HepG2 (cell line): Measurements from ENCODE around the gene PPP1R16B. TPM values are rescaled to one million over a fixed set of nuclear protein-coding genes. Genes with fewer than 3 reads are reported as not detected.
A peak's percentile ranks its signal among the peaks of the same experiment; 100 is the strongest.

Experiments used
- GTF2F1 ChIP-seq: fragments of 150-350 bp; IDR thresholded peaks from 2 replicates; pipeline ENCODE4 v1.6.1; 2014; ENCODE audit warnings: low read length
- NCOA5 ChIP-seq: sonication (generic); formaldehyde crosslinking; IDR thresholded peaks from 2 replicates; pipeline ENCODE4 v1.4.0; 2020; ENCODE audit warnings: missing genetic modification reagents
- NONO ChIP-seq, 2 experiments: fragments of 450-650 bp in 1 of 2; sonication (generic) in 1 of 2; formaldehyde crosslinking in 1 of 2; IDR thresholded peaks in 1 of 2; conservative IDR thresholded peaks in 1 of 2; 2 replicates each; pipeline versions ENCODE4 v1.6.1 to v1.8.0; 2017 to 2022; ENCODE audit warnings: mild to moderate bottlenecking in 1 of 2, missing genetic modification reagents in 1 of 2, moderate library complexity in 1 of 2
- PLRG1 ChIP-seq: fragments of 450-650 bp; conservative IDR thresholded peaks from 2 replicates; pipeline ENCODE4 v1.6.1; 2016
- SP5 ChIP-seq: IDR thresholded peaks from 2 replicates; pipeline ENCODE4 v1.6.1; 2016; ENCODE audit warnings: low read depth, borderline replicate concordance
- STAG1 ChIP-seq: sonication (generic); formaldehyde crosslinking; IDR thresholded peaks from 2 replicates; pipeline ENCODE4 v1.4.0; 2020; ENCODE audit warnings: missing genetic modification reagents
- ZNF605 ChIP-seq: sonication (generic); formaldehyde crosslinking; IDR thresholded peaks from 2 replicates; pipeline ENCODE4 v1.8.0; 2022; ENCODE audit warnings: mild to moderate bottlenecking, missing genetic modification reagents
- ZNF670 ChIP-seq: sonication (generic); formaldehyde crosslinking; IDR thresholded peaks from 2 replicates; pipeline ENCODE4 v1.8.0; 2022; ENCODE audit warnings: mild to moderate bottlenecking, missing genetic modification reagents, borderline replicate concordance
- ZNF703 ChIP-seq: sonication (generic); formaldehyde crosslinking; IDR thresholded peaks from 2 replicates; pipeline ENCODE4 v1.5.1; 2020; ENCODE audit warnings: missing genetic modification reagents, mild to moderate bottlenecking, moderate library complexity, borderline replicate concordance
- ZNF773 ChIP-seq: sonication (generic); formaldehyde crosslinking; IDR thresholded peaks from 2 replicates; pipeline ENCODE4 v1.4.0; 2020; ENCODE audit warnings: missing genetic modification reagents, borderline replicate concordance
- polyA plus RNA-seq, 8 experiments: library from polyadenylated mRNA; depleted of rRNA in 3 of 8; stranded (reverse) in 7 of 8; unstranded in 1 of 8; fragments of >200 nt; fragmentation: Illumina TruSeq in 4 of 8; extraction: Trizol in 4 of 8; gene quantifications; 2 replicates each; pipeline versions ENCODE4 v1.2.1 to v1.2.3, GENCODE V29; 2011 to 2016; ENCODE audit warnings: low read depth in 4 of 8, missing spikeins in 1 of 8, mixed read lengths in 1 of 8; ENCODE audit not compliant: insufficient read depth in 1 of 8
- total RNA-seq, 5 experiments: library from RNA; depleted of rRNA; stranded (reverse); fragments of >200 nt; fragmentation: Illumina TruSeq; extraction: Trizol; gene quantifications; 2 replicates each; pipeline ENCODE4 v1.2.3, GENCODE V29; 2016; ENCODE audit warnings: low read depth in 1 of 5
- TF ChIP-seq, protein P1 (sequence below): fragments of 450-650 bp; IDR thresholded peaks from 2 replicates; pipeline ENCODE4 v1.6.1; 2017; ENCODE audit warnings: mild to moderate bottlenecking
- TF ChIP-seq, protein P2 (sequence below): sonication (generic); formaldehyde crosslinking; IDR thresholded peaks from 2 replicates; pipeline ENCODE4 v1.4.0; 2020; ENCODE audit warnings: missing genetic modification reagents
- TF ChIP-seq, protein P3 (sequence below): sonication (generic); formaldehyde crosslinking; IDR thresholded peaks from 2 replicates; pipeline ENCODE4 v1.5.0; 2020; ENCODE audit warnings: missing genetic modification reagents, mild to moderate bottlenecking, borderline replicate concordance
- TF ChIP-seq, protein P4 (sequence below): sonication (generic); formaldehyde crosslinking; IDR thresholded peaks from 2 replicates; pipeline ENCODE4 v1.5.0; 2020; ENCODE audit warnings: mild to moderate bottlenecking, missing genetic modification reagents
- TF ChIP-seq, protein P5 (sequence below): sonication (generic); formaldehyde crosslinking; IDR thresholded peaks from 2 replicates; pipeline ENCODE4 v1.4.0; 2020; ENCODE audit warnings: low read depth, mild to moderate bottlenecking, missing genetic modification reagents

Gene PPP1R16B
- total and polyA plus RNA-seq, 2 of the 13 experiments (the other 11 are each of a cell fraction or from before 2014, with no cell fraction given) = 0.02 to 0.11 TPM

DNA sequence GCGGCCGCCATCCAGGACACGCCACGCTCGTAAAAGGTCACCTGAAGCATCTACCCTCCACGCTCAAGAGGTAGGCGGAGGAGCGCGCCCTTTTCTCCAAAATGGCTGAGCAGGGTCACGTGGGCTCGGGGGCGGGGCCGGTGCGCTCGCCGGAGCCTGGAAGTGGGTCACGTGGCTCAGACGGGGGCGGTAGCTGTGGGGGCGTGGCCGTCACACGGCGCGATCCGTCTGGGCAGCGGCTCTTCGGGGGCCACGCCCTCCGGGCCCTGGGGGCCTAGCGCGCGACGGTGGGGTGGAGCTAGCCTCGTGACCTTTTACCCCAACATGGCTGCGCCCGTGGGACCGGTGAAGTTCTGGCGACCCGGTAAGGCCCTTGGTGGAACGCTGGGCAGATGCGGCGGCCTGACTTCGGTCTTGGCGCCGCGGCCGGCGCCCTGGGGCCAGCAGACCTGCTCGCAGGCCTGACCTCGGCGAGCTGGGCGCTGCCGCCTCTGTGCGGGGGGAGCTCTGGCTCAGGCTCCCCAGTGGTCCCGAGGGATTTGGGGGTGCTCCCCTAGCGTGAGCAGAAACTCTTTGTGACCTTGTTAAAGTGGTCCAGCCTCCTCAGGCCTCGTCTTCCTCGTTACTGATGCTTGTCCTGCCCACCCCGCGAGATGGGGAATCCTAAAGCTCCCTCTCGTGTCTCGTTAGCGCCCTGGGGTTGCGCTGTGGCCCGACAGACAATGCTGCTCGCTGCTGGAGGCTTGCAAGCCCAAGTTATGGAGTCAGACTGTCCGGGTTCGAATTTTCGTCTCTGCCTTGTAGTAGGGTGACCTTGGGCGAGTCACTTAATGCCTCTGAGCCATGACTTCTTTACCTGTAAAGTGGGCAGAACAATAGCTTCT is 156.8 kb downstream of the PPP1R16B start, which contains the start of gene DHX35 (continued):
- TF ChIP-seq PLRG1 (no peak), STAG1 (CRISPR knock-in tag) (peak; percentile 64), ZNF605 (CRISPR knock-in tag) (peak; percentile 99), GTF2F1 (no peak; the same call in 1 of the 2 replicates), ZNF670 (CRISPR knock-in tag) (0 out of 2 replicates have a peak, but pooled peaks have one; percentile 20), NCOA5 (CRISPR knock-in tag) (no peak), NONO (IDR thresholded peaks at IDR 0.05) (no peak), NONO (CRISPR knock-in tag; conservative IDR thresholded peaks at IDR 0.05) (peak; percentile 68), ZNF703 (CRISPR knock-in tag) (peak; percentile 88), ZNF773 (no peak), SP5 (CRISPR knock-in tag) (peak; percentile 96)
- TF ChIP-seq, protein P1, sequence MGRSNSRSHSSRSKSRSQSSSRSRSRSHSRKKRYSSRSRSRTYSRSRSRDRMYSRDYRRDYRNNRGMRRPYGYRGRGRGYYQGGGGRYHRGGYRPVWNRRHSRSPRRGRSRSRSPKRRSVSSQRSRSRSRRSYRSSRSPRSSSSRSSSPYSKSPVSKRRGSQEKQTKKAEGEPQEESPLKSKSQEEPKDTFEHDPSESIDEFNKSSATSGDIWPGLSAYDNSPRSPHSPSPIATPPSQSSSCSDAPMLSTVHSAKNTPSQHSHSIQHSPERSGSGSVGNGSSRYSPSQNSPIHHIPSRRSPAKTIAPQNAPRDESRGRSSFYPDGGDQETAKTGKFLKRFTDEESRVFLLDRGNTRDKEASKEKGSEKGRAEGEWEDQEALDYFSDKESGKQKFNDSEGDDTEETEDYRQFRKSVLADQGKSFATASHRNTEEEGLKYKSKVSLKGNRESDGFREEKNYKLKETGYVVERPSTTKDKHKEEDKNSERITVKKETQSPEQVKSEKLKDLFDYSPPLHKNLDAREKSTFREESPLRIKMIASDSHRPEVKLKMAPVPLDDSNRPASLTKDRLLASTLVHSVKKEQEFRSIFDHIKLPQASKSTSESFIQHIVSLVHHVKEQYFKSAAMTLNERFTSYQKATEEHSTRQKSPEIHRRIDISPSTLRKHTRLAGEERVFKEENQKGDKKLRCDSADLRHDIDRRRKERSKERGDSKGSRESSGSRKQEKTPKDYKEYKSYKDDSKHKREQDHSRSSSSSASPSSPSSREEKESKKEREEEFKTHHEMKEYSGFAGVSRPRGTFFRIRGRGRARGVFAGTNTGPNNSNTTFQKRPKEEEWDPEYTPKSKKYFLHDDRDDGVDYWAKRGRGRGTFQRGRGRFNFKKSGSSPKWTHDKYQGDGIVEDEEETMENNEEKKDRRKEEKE = no peak
- TF ChIP-seq, protein P2, sequence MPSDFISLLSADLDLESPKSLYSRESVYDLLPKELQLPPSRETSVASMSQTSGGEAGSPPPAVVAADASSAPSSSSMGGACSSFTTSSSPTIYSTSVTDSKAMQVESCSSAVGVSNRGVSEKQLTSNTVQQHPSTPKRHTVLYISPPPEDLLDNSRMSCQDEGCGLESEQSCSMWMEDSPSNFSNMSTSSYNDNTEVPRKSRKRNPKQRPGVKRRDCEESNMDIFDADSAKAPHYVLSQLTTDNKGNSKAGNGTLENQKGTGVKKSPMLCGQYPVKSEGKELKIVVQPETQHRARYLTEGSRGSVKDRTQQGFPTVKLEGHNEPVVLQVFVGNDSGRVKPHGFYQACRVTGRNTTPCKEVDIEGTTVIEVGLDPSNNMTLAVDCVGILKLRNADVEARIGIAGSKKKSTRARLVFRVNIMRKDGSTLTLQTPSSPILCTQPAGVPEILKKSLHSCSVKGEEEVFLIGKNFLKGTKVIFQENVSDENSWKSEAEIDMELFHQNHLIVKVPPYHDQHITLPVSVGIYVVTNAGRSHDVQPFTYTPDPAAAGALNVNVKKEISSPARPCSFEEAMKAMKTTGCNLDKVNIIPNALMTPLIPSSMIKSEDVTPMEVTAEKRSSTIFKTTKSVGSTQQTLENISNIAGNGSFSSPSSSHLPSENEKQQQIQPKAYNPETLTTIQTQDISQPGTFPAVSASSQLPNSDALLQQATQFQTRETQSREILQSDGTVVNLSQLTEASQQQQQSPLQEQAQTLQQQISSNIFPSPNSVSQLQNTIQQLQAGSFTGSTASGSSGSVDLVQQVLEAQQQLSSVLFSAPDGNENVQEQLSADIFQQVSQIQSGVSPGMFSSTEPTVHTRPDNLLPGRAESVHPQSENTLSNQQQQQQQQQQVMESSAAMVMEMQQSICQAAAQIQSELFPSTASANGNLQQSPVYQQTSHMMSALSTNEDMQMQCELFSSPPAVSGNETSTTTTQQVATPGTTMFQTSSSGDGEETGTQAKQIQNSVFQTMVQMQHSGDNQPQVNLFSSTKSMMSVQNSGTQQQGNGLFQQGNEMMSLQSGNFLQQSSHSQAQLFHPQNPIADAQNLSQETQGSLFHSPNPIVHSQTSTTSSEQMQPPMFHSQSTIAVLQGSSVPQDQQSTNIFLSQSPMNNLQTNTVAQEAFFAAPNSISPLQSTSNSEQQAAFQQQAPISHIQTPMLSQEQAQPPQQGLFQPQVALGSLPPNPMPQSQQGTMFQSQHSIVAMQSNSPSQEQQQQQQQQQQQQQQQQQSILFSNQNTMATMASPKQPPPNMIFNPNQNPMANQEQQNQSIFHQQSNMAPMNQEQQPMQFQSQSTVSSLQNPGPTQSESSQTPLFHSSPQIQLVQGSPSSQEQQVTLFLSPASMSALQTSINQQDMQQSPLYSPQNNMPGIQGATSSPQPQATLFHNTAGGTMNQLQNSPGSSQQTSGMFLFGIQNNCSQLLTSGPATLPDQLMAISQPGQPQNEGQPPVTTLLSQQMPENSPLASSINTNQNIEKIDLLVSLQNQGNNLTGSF (CRISPR knock-in tag) = peak; percentile 23; the same call in 1 of the 2 replicates
- TF ChIP-seq, protein P3, sequence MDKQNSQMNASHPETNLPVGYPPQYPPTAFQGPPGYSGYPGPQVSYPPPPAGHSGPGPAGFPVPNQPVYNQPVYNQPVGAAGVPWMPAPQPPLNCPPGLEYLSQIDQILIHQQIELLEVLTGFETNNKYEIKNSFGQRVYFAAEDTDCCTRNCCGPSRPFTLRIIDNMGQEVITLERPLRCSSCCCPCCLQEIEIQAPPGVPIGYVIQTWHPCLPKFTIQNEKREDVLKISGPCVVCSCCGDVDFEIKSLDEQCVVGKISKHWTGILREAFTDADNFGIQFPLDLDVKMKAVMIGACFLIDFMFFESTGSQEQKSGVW (CRISPR knock-in tag) = 0 out of 2 replicates have a peak, but pooled peaks have one; percentile 73
- TF ChIP-seq, protein P4, sequence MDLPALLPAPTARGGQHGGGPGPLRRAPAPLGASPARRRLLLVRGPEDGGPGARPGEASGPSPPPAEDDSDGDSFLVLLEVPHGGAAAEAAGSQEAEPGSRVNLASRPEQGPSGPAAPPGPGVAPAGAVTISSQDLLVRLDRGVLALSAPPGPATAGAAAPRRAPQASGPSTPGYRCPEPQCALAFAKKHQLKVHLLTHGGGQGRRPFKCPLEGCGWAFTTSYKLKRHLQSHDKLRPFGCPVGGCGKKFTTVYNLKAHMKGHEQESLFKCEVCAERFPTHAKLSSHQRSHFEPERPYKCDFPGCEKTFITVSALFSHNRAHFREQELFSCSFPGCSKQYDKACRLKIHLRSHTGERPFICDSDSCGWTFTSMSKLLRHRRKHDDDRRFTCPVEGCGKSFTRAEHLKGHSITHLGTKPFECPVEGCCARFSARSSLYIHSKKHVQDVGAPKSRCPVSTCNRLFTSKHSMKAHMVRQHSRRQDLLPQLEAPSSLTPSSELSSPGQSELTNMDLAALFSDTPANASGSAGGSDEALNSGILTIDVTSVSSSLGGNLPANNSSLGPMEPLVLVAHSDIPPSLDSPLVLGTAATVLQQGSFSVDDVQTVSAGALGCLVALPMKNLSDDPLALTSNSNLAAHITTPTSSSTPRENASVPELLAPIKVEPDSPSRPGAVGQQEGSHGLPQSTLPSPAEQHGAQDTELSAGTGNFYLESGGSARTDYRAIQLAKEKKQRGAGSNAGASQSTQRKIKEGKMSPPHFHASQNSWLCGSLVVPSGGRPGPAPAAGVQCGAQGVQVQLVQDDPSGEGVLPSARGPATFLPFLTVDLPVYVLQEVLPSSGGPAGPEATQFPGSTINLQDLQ (CRISPR knock-in tag) = peak; percentile 98
- TF ChIP-seq, protein P5, sequence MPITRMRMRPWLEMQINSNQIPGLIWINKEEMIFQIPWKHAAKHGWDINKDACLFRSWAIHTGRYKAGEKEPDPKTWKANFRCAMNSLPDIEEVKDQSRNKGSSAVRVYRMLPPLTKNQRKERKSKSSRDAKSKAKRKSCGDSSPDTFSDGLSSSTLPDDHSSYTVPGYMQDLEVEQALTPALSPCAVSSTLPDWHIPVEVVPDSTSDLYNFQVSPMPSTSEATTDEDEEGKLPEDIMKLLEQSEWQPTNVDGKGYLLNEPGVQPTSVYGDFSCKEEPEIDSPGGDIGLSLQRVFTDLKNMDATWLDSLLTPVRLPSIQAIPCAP (CRISPR knock-in tag) = no peak; the same call in 1 of the 2 replicates
